GM12875 (cell line): ENCODE data around the gene SLC13A2.

ENCODE experiments used
- H3K4me3 ChIP-seq: one replicate; pipeline ENCODE4 v1.5.1; 2011; ENCODE audit warnings: low read depth, low read length, control low read depth
- TF ChIP-seq, protein P1 (sequence below): IDR thresholded peaks from 2 replicates; pipeline ENCODE4 v1.5.1; 2011; ENCODE audit warnings: low read depth, mild to moderate bottlenecking, control low read depth, inconsistent platforms, low read length, moderate library complexity, borderline replicate concordance; ENCODE audit not compliant: insufficient read depth

SLC13A2 gene

DNA sequence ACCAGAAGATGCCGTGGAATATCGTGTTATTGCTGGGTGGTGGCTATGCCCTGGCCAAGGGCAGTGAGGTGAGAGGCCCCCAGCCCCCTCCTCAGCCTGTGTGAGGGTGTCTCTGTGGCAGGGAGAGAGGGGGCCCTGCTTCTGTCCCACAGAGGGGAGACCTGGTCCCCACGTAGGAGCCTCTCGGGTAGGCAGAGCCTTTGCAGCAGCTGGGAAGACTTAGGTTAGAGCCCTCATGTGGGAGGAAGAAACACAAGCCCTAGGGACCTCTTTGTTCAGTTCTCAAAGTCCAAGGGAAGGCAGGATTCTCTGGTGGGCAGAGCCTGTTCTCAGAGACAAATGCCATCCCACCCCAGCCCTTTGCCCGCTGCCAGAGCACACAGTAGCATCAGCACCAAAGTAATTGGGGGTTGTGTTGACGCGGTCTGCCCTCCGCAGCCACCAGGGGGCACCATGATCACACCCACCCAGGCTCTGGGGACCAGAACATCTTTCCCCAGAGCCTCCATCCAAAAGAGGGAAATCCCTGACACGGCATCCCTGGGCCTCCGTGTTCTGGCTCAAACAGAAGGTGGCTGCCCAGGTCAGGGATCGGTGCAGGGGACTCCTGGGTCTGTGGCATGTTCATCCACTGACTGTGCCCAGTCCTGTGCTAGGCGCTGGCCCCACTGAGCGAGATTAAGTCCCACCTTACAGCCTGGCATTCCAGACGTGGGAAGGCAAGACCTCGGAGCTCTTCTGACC, 21.2 kb downstream of the SLC13A2 start:
- TF ChIP-seq, protein P1, sequence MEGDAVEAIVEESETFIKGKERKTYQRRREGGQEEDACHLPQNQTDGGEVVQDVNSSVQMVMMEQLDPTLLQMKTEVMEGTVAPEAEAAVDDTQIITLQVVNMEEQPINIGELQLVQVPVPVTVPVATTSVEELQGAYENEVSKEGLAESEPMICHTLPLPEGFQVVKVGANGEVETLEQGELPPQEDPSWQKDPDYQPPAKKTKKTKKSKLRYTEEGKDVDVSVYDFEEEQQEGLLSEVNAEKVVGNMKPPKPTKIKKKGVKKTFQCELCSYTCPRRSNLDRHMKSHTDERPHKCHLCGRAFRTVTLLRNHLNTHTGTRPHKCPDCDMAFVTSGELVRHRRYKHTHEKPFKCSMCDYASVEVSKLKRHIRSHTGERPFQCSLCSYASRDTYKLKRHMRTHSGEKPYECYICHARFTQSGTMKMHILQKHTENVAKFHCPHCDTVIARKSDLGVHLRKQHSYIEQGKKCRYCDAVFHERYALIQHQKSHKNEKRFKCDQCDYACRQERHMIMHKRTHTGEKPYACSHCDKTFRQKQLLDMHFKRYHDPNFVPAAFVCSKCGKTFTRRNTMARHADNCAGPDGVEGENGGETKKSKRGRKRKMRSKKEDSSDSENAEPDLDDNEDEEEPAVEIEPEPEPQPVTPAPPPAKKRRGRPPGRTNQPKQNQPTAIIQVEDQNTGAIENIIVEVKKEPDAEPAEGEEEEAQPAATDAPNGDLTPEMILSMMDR = peak; percentile 94

DNA sequence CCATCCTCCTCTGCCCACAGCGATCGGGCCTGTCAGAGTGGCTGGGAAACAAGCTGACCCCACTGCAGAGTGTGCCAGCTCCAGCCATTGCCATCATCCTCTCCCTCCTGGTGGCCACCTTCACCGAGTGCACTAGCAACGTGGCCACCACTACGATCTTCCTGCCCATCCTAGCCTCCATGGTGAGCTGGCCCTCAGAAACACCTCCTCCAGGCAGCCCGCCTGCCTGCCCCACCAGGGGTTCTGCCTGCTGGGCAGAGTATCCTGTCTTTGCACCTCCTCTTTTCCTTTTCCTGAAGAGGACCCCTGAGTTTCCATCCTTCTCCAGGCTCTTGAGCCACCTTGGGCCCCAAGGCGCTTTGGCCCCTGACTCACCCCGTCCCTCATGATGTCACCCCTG, 22.2 kb downstream of the SLC13A2 start:
- no peak overlapping the region for H3K4me3 ChIP-seq

More for the DNA sequence above, 21.2 kb downstream of the SLC13A2 start:
- H3K4me3 ChIP-seq = no peak overlapping the region

DNA sequence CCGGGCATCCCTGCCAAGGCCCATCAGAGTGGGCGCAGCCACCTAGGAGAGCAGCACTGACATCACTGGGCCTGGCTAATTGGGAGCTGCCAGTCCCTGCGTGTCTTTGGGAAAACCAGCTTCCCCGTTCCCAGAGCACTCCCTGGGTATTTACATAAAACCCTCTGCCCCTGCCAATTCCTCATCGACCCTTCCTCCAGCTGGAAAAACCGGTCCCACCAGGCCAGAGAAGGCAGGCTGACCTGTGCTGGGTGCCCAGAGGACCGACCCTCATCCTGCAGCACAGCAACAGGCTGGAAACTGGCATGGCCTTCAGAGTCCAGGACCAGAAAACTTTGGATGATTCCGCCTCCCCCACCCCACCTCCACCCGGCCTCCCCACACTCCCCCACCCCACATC, 24.5 kb downstream of the SLC13A2 start:
- no peak overlapping the region for H3K4me3 ChIP-seq
- TF ChIP-seq, protein P1 = no peak

More for the DNA sequence above, 22.2 kb downstream of the SLC13A2 start:
- TF ChIP-seq, protein P1 = no peak

DNA sequence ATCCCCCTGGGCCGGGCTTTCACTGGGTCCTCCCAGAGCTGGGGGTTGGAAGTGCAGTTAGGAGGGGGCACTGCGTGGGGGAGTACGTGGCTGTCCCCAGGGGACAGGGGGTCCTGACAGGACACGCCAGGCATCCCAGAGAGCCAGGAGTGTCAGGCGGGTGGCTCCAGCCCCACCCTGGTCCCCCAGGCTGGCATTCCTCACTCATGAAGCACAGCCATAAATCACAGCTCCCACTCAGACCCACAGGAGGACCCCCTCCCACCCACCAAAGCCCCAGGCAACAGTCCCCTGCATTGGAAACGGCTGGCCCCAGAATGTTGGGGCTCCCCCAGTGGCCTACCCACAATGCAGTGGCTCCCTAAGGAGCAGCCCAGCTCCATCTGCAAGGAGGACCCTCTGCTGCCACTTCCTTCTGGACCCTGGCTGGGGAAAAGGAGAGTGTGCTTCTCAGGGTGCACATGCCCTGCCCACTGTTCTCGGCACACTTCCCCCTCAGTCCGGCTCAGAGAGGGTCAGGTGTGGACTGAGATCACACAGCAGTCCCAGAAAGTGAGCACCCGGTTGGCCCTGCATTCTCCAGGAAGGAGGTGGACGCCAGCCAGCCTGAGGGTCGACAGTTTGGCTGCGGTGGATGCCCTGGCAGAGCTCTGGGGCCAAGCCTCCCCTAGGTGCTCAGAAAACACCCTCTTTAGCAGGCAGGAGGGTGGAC, 25.4 kb downstream of the SLC13A2 start:
- TF ChIP-seq, protein P1 = no peak
- no peak overlapping the region for H3K4me3 ChIP-seq

DNA sequence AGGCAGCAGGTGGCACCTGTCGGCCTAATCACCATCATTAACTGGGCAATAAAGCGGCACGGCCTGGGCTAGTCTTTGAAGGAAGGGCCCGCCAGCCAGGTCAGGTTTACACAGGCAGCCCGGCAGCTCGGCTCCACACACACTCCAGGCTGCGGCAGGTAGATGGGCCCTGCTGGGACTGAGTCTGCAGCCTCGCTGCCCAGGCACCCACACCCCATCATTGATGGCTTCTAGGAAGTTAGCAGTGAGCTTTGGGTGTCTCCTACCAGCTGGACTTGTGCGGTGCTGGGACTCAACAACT, 25.9 kb downstream of the SLC13A2 start:
- no peak overlapping the region for H3K4me3 ChIP-seq
- TF ChIP-seq, protein P1 = no peak

DNA sequence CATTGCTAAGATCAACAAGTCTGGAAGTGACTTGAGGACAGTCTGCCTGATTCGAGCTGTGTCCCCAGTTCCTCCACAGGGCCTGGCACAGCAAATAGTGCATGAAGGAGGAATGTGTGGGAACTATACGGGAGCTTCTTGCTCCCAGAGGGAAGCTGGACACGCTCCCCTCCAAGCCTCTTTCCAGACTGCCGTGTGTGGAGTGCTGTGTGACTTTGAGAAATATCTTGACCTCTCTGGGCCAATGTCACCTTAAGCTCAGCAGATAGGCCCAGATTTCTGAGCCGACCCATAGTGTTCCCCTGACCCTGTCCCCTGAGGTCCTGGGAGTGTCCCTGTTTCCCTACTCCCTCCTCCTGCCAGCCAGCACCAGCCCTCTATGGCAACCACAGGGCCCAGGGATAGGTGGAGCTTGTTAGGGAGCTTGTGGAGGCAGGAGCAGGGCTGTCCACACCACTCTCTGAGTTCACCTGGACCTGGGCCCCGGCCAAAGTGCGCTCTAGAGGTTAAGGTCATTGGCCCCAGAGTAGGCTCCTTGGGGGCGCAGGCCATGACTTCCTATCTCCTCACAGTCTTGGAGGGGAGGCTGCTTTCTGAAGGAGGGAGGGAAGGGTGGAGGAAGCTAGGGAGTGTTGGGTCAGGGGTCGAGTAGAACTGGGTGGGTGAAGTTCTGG, 26.4 kb downstream of the SLC13A2 start:
- TF ChIP-seq, protein P1 = no peak
- peak overlapping the region; percentile 37 for H3K4me3 ChIP-seq
